Fibroblast of skin of back (primary cell): ENCODE results near the gene SRC.

Source experiments
- DNase-seq: peaks from one replicate; pipeline ENCODE4 v3.0.0-alpha.2; 2013

Gene SRC

GRCh38 chr20:37351689-37352607 lies 6.0 kb downstream of the SRC start:
- no peak for DNase-seq

- no peak for DNase-seq
Observed at GRCh38 chr20:37352608-37352980, 6.7 kb downstream of the SRC start.

GRCh38 chr20:37353285-37353849 lies 7.4 kb downstream of the SRC start:
- no peak for DNase-seq

- DNase-seq: no peak
Observed at GRCh38 chr20:37354210-37355195, 8.6 kb downstream of the SRC start.

GRCh38 chr20:37355252-37356180 lies 9.6 kb downstream of the SRC start:
- no peak for DNase-seq

GRCh38 chr20:37356387-37356786 lies 10.4 kb downstream of the SRC start:
- peak; percentile 47 for DNase-seq

GRCh38 chr20:37356961-37357371 lies 11.0 kb downstream of the SRC start:
- DNase-seq: no peak

- DNase-seq: no peak
Observed at GRCh38 chr20:37357481-37358365, 11.8 kb downstream of the SRC start.

- no peak for DNase-seq
Observed at GRCh38 chr20:37358366-37359150, 12.6 kb downstream of the SRC start.

GRCh38 chr20:37359331-37359730 lies 13.4 kb downstream of the SRC start:
- no peak for DNase-seq

- no peak for DNase-seq
Observed at GRCh38 chr20:37359836-37360235, 13.9 kb downstream of the SRC start.

GRCh38 chr20:37360391-37361115 lies 14.6 kb downstream of the SRC start:
- DNase-seq: no peak

GRCh38 chr20:37361336-37361735 lies 15.4 kb downstream of the SRC start:
- no peak for DNase-seq

GRCh38 chr20:37362231-37362792 lies 16.4 kb downstream of the SRC start:
- no peak for DNase-seq

GRCh38 chr20:37362821-37363220 lies 16.9 kb downstream of the SRC start:
- no peak for DNase-seq

GRCh38 chr20:37363221-37364012 lies 17.5 kb downstream of the SRC start:
- no peak for DNase-seq

- no peak for DNase-seq
Observed at GRCh38 chr20:37364013-37364926, 18.3 kb downstream of the SRC start.
